Occipital lobe (tissue), 2 donors: ENCODE measurements around the gene HSPA6. TPM values are rescaled to one million over a fixed set of nuclear protein-coding genes. Genes with fewer than 3 reads are reported as not detected.
"Not testable (repeated sequence)": the region's sequence is repeated elsewhere in the genome, so short reads cannot be mapped to it uniquely, and the experiment has no call there.

Source experiments
- DNase-seq: peaks from one replicate; lab custom pipeline; 2025; lab: John Stamatoyannopoulos, UW
- total RNA-seq: library from RNA; depleted of rRNA; stranded (reverse); fragments of >200 nt; gene quantifications from one replicate; pipeline ENCODE4 v1.2.3, GENCODE V29; 2014

The HSPA6 gene
- total RNA-seq = 0.31 TPM

GRCh38 chr1:161523817-161524741, at the start of gene HSPA6:
Gene HSPA6 (plus strand): TSS chr1:161524540. CDS start chr1:161524659, 119 bp downstream.
- peak; percentile 65 for DNase-seq

GRCh38 chr1:161477711-161478110, 46.6 kb upstream of the HSPA6 start:
- not testable (repeated sequence) for DNase-seq

GRCh38 chr1:161478985-161479384, 45.4 kb upstream of the HSPA6 start:
- no peak for DNase-seq

- no peak for DNase-seq
Measured at GRCh38 chr1:161480381-161481035, 43.8 kb upstream of the HSPA6 start.

- DNase-seq = no peak
Measured at GRCh38 chr1:161481624-161482392, 42.5 kb upstream of the HSPA6 start.

- no peak for DNase-seq
Measured at GRCh38 chr1:161482610-161483009, 41.7 kb upstream of the HSPA6 start.

GRCh38 chr1:161483361-161483760, 41.0 kb upstream of the HSPA6 start:
- DNase-seq = no peak

- DNase-seq = no peak
Measured at GRCh38 chr1:161484613-161485012, 39.7 kb upstream of the HSPA6 start.

- no peak for DNase-seq
Measured at GRCh38 chr1:161486806-161487741, 37.3 kb upstream of the HSPA6 start.

- no peak for DNase-seq
Measured at GRCh38 chr1:161491472-161491871, 32.9 kb upstream of the HSPA6 start.

GRCh38 chr1:161492827-161493226, 31.5 kb upstream of the HSPA6 start:
- DNase-seq = no peak

GRCh38 chr1:161494091-161494735, 30.1 kb upstream of the HSPA6 start:
- DNase-seq = no peak

- no peak for DNase-seq
Measured at GRCh38 chr1:161495490-161495889, 28.9 kb upstream of the HSPA6 start.

GRCh38 chr1:161497961-161498360, 26.4 kb upstream of the HSPA6 start:
- no peak for DNase-seq

GRCh38 chr1:161498646-161499045, 25.7 kb upstream of the HSPA6 start:
- no peak for DNase-seq

GRCh38 chr1:161499099-161500039, 25.0 kb upstream of the HSPA6 start:
- DNase-seq = no peak

- DNase-seq = no peak
Measured at GRCh38 chr1:161501234-161501633, 23.1 kb upstream of the HSPA6 start.

- no peak for DNase-seq
Measured at GRCh38 chr1:161502181-161502580, 22.2 kb upstream of the HSPA6 start.
